Keratinocyte (primary cell): Measurements from ENCODE around the gene CDIPT. TPM values are rescaled to one million over a fixed set of nuclear protein-coding genes. Genes with fewer than 3 reads are reported as not detected.

ENCODE experiments used
- DNase-seq: peaks from one replicate; pipeline ENCODE4 v3.0.0-alpha.2; 2011; ENCODE audit warnings: low read depth, missing footprints, low spot score
- FAIRE-seq: peaks from 2 replicates; lab custom pipeline; 2011; peaks lifted over from hg19 to GRCh38; lab: Jason Lieb, UNC
- H2AFZ ChIP-seq: 2 replicates; pipeline ENCODE4 v1.6.0; 2012; ENCODE audit warnings: low read length, control low read depth, inconsistent platforms; ENCODE audit not compliant: control insufficient read depth
- H3K27ac ChIP-seq: 2 replicates; pipeline ENCODE4 v1.5.1; 2011; ENCODE audit warnings: low read length; ENCODE audit not compliant: control insufficient read depth, insufficient read depth
- H3K27me3 ChIP-seq: 3 replicates; pipeline ENCODE4 v1.6.0; 2011; ENCODE audit warnings: low read length; ENCODE audit not compliant: control insufficient read depth, insufficient read depth; ENCODE audit errors: extremely low read depth
- H3K36me3 ChIP-seq, 2 experiments: 2 replicates in 1 of 2; 3 replicates in 1 of 2; pipeline ENCODE4 v1.5.1; 2011; ENCODE audit warnings: low read length in 2 of 2, mild to moderate bottlenecking in 1 of 2; ENCODE audit not compliant: control insufficient read depth in 2 of 2, insufficient read depth in 2 of 2; ENCODE audit errors: extremely low read depth in 1 of 2
- H3K4me1 ChIP-seq: 3 replicates; pipeline ENCODE4 v1.5.1; 2011; ENCODE audit warnings: low read length; ENCODE audit not compliant: control insufficient read depth, insufficient read depth; ENCODE audit errors: extremely low read depth
- H3K4me2 ChIP-seq: 3 replicates; pipeline ENCODE4 v1.6.0; 2011; ENCODE audit warnings: low read depth, low read length; ENCODE audit not compliant: control insufficient read depth, insufficient read depth; ENCODE audit errors: extremely low read depth
- H3K4me3 ChIP-seq, 3 experiments: fragments of 200-600 bp in 1 of 3; sonication (generic) in 1 of 3; 2 replicates in 2 of 3; 3 replicates in 1 of 3; pipeline ENCODE4 v1.5.1; 2011 to 2016; ENCODE audit warnings: low read length in 3 of 3, mild to moderate bottlenecking in 3 of 3, control low read depth in 2 of 3, inconsistent platforms in 1 of 3, low read depth in 1 of 3, mixed read lengths in 1 of 3, mixed run types in 1 of 3, moderate library complexity in 1 of 3; ENCODE audit not compliant: control insufficient read depth in 2 of 3, insufficient read depth in 2 of 3; ENCODE audit errors: extremely low read depth in 1 of 3
- H3K79me2 ChIP-seq: 2 replicates; pipeline ENCODE4 v1.6.0; 2012; ENCODE audit warnings: low read length; ENCODE audit not compliant: control insufficient read depth, insufficient read depth
- H3K9ac ChIP-seq: 3 replicates; pipeline ENCODE4 v1.6.0; 2011; ENCODE audit warnings: low read length; ENCODE audit not compliant: control insufficient read depth, insufficient read depth; ENCODE audit errors: extremely low read depth
- H3K9me1 ChIP-seq: 3 replicates; pipeline ENCODE4 v1.6.0; 2011; ENCODE audit warnings: low read length; ENCODE audit not compliant: control insufficient read depth, insufficient read depth; ENCODE audit errors: extremely low read depth
- H3K9me3 ChIP-seq: 2 replicates; pipeline ENCODE4 v1.5.1; 2012; ENCODE audit warnings: low read depth, low read length; ENCODE audit not compliant: control insufficient read depth
- H4K20me1 ChIP-seq: 3 replicates; pipeline ENCODE4 v1.6.0; 2011; ENCODE audit warnings: low read length; ENCODE audit not compliant: control insufficient read depth, insufficient read depth; ENCODE audit errors: extremely low read depth
- EZH2 ChIP-seq: IDR thresholded peaks from one replicate; pipeline ENCODE4 v1.6.1; 2012; ENCODE audit warnings: inconsistent platforms, mild to moderate bottlenecking, low read length, moderate library complexity
- dilution Hi-C: fragments of 300-500 bp; cut with MboI; formaldehyde crosslinking; loops from one replicate; pipeline ENCODE4 v1.7.0; 2020; ENCODE audit warnings: low sequenced_read_pairs; ENCODE audit not compliant: extremely low pct_ligation_motif_present
- polyA plus RNA-seq, 5 experiments: library from polyadenylated mRNA; depleted of rRNA in 3 of 5; stranded (reverse) in 3 of 5; stranded (forward) in 1 of 5; unstranded in 1 of 5; fragments of >200 nt; gene quantifications; 1 replicate in 1 of 5; 2 replicates in 3 of 5; 3 replicates in 1 of 5; pipeline versions ENCODE4 v1.2.1 to v1.2.3, GENCODE V29; 2011 to 2012; ENCODE audit warnings: missing spikeins in 2 of 5, low read depth in 1 of 5, low replicate concordance in 1 of 5
- TF ChIP-seq, protein P1 (sequence below), 3 experiments: IDR thresholded peaks in 1 of 3; conservative IDR thresholded peaks in 1 of 3; optimal IDR thresholded peaks in 1 of 3; 2 replicates in 2 of 3; 3 replicates in 1 of 3; pipeline versions ENCODE3 to v1.5.1; 2011; ENCODE audit warnings: low read length in 3 of 3, mild to moderate bottlenecking in 3 of 3, moderate library complexity in 2 of 3, control low read depth in 1 of 3, inconsistent platforms in 1 of 3; ENCODE audit not compliant: insufficient read depth in 2 of 3; ENCODE audit errors: extremely low read depth in 1 of 3

CDIPT gene
- polyA plus RNA-seq, 1 donor (not counting 4 experiments of a cell fraction or from before 2014, with no cell fraction given) = 49.5 TPM

DNA sequence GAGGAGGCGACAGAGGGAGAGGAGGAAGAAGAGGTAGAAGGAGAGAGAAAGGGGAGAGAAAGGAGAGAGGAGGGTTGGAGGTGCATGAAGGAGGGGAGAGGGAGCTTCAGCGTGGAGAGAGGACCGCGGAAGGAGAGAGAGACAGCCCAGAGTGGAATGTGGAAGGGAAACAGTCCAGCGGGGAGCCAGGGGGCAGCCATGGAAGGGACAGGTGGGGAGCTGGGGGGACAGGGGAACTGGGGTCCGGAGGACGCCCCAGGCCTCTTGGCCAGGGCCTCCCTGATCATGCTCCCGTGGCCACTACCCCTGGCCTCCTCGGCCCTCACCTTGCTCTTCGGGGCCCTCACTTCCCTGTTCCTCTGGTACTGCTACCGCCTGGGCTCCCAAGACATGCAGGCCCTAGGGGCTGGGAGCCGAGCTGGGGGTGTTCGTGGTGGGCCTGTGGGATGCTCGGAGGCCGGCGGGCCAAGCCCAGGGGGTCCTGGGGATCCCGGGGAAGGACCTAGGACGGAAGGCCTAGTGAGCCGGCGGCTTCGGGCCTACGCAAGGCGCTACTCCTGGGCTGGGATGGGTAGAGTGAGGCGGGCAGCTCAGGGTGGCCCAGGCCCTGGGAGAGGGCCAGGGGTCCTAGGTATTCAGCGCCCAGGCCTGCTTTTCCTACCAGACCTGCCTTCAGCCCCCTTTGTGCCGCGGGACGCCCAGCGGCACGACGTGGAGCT lies 38.0 kb upstream of the CDIPT start:
- Histone ChIP-seq H3K9ac (peak overlapping the region; percentile 58), H3K4me2 (peak overlapping the region; percentile 84), H3K4me1 (peaks cover 10% of the 10 kb centered on the region), H3K4me3 (peak overlapping the region; percentile 60 to 67 (median 66)), H2AFZ (peak overlapping the region; percentile 88), H3K79me2 (no peaks in the 10 kb centered on the region), H4K20me1 (no peaks in the 10 kb centered on the region), H3K27me3 (peaks cover 15% of the 10 kb centered on the region), H3K9me3 (no peaks in the 10 kb centered on the region), H3K36me3 (no peaks in the 10 kb centered on the region), H3K27ac (no peak overlapping the region), H3K9me1 (no peaks in the 10 kb centered on the region)
- DNase-seq (no peak), FAIRE-seq (no peak)
- TF ChIP-seq, protein P1, sequence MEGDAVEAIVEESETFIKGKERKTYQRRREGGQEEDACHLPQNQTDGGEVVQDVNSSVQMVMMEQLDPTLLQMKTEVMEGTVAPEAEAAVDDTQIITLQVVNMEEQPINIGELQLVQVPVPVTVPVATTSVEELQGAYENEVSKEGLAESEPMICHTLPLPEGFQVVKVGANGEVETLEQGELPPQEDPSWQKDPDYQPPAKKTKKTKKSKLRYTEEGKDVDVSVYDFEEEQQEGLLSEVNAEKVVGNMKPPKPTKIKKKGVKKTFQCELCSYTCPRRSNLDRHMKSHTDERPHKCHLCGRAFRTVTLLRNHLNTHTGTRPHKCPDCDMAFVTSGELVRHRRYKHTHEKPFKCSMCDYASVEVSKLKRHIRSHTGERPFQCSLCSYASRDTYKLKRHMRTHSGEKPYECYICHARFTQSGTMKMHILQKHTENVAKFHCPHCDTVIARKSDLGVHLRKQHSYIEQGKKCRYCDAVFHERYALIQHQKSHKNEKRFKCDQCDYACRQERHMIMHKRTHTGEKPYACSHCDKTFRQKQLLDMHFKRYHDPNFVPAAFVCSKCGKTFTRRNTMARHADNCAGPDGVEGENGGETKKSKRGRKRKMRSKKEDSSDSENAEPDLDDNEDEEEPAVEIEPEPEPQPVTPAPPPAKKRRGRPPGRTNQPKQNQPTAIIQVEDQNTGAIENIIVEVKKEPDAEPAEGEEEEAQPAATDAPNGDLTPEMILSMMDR (optimal IDR thresholded peaks at IDR 0.05 in 1 of 3, IDR thresholded peaks at IDR 0.05 in 1 of 3, conservative IDR thresholded peaks at IDR 0.05 in 1 of 3; ENCODE audit: extremely low read depth in 1 of 3, insufficient read depth in 2 of 3, low read length in 3 of 3) = no peak
- TF ChIP-seq EZH2 = no peak
- dilution Hi-C loops = no loop called here

DNA sequence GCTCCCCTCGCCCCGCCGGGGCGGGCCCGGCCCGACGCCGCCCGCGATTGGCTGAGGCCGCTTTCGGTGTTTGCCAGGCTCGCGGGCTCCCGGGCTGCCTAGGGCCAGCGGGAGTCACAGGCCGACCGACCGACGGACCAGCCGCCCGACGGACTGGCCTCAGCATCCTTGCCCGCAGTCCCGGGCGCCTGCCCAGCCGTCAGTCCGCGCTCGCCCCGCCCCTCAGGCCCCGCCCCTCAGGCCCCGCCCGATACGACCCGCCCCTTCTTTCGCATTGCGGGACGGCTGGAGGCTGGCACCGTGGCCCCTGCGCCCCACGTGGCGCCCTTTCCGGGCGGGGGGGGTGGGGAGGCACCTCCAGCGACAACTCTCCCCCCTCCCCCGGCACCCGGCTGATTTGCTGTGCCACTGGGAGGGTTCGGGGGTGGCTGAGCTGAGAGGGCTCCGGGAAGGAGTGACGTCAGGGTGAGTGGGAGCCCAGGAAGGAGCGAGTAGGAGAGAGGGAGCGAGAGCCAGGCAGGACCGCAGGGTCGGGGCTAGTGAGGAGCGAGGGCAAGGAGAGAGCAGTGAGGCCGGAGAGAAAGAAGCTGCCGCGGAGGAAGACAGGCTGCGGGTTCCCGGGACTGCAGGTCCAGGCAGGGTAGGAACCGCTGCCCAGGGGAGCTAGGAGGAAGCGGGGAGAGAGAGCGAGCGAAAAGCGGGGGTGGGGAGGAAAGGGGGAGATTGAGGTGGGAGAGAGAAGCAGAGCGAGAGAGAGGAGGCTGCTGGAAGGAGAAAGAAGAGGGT lies 37.3 kb upstream of the CDIPT start, which contains the start of gene ASPHD1:
Gene ASPHD1 (plus strand): TSS at position 387 of the 786 bp plus-strand sequence. CDS start 484 bp downstream, outside the sequence.
- Histone ChIP-seq H4K20me1 (no peaks in the 10 kb centered on the region), H3K27me3 (peaks cover 16% of the 10 kb centered on the region), H3K36me3 (no peaks in the 10 kb centered on the region), H3K9me1 (no peaks in the 10 kb centered on the region), H3K4me2 (peak within 1 kb of the TSS; percentile 84), H3K9me3 (no peaks in the 10 kb centered on the region), H3K4me1 (peaks cover 10% of the 10 kb centered on the region), H3K4me3 (peak within 1 kb of the TSS; percentile 60 to 67 (median 66)), H2AFZ (peak within 1 kb of the TSS; percentile 88), H3K79me2 (no peaks in the 10 kb centered on the region), H3K9ac (peak within 1 kb of the TSS; percentile 58), H3K27ac (no peak within 1 kb of the TSS)
- dilution Hi-C loops = no loop called here
- DNase-seq (no peak), FAIRE-seq (no peak)
- no peak for TF ChIP-seq EZH2
- TF ChIP-seq, protein P1 (optimal IDR thresholded peaks at IDR 0.05 in 1 of 3, IDR thresholded peaks at IDR 0.05 in 1 of 3, conservative IDR thresholded peaks at IDR 0.05 in 1 of 3; ENCODE audit: extremely low read depth in 1 of 3, insufficient read depth in 2 of 3, low read length in 3 of 3) = no peak
